Activated CD8-positive, alpha-beta memory T cell treated with anti-CD3 and anti-CD28 coated beads, Interleukin-2, amount 50 U/mL, for 48 hours (primary cell): ENCODE measurements around the gene HOXA6.

Experiments
- DNase-seq: peaks from one replicate; pipeline ENCODE4 v3.0.0-alpha.2; 2020

HOXA6 gene

GRCh38 chr7:27121684-27122076, 25.9 kb downstream of the HOXA6 start:
- DNase-seq = no peak

- DNase-seq = no peak
Measured at GRCh38 chr7:27119412-27119911, 28.1 kb downstream of the HOXA6 start.

GRCh38 chr7:27118580-27118979, 29.0 kb downstream of the HOXA6 start:
- no peak for DNase-seq

- no peak for DNase-seq
Measured at GRCh38 chr7:27117887-27118491, 29.6 kb downstream of the HOXA6 start.

GRCh38 chr7:27116962-27117886, 30.4 kb downstream of the HOXA6 start:
- peak; percentile 36 for DNase-seq

GRCh38 chr7:27116031-27116961, 31.3 kb downstream of the HOXA6 start:
- no peak for DNase-seq

GRCh38 chr7:27115221-27116026, 32.1 kb downstream of the HOXA6 start:
- DNase-seq = peak; percentile 25

- DNase-seq = no peak
Measured at GRCh38 chr7:27114881-27115220, 32.7 kb downstream of the HOXA6 start.

- DNase-seq = no peak
Measured at GRCh38 chr7:27113991-27114769, 33.4 kb downstream of the HOXA6 start.

- DNase-seq = peak; percentile 23
Measured at GRCh38 chr7:27112955-27113949, 34.3 kb downstream of the HOXA6 start.

- DNase-seq = no peak
Measured at GRCh38 chr7:27112361-27112760, 35.2 kb downstream of the HOXA6 start.

GRCh38 chr7:27111751-27112277, 35.8 kb downstream of the HOXA6 start:
- DNase-seq = no peak

- DNase-seq = no peak
Measured at GRCh38 chr7:27111042-27111750, 36.4 kb downstream of the HOXA6 start.

- DNase-seq = peak; percentile 33
Measured at GRCh38 chr7:27110186-27111031, 37.2 kb downstream of the HOXA6 start.

GRCh38 chr7:27109466-27110185, 37.9 kb downstream of the HOXA6 start:
- DNase-seq = peak; percentile 36

GRCh38 chr7:27108390-27109127, 39.0 kb downstream of the HOXA6 start:
- DNase-seq = peak; percentile 20
